KMS-11 (cell line): Measurements from ENCODE around the gene BTBD16.
A peak's percentile ranks its signal among the peaks of the same experiment; 100 is the strongest.

ENCODE experiments used
- H2AFZ ChIP-seq: fragments of 200-600 bp; sonication (generic); 2 replicates; pipeline ENCODE4 v1.6.1; 2016; ENCODE audit warnings: antibody characterized with exemption, mixed run types, low read depth
- H3K27ac ChIP-seq: fragments of 200-600 bp; sonication (generic); 2 replicates; pipeline ENCODE4 v1.6.1; 2016; ENCODE audit warnings: mild to moderate bottlenecking, mixed run types
- H3K27me3 ChIP-seq: fragments of 200-600 bp; sonication (generic); 2 replicates; pipeline ENCODE4 v1.6.1; 2017; ENCODE audit warnings: mild to moderate bottlenecking, low read depth, mixed run types, moderate library complexity; ENCODE audit not compliant: insufficient read depth
- H3K36me3 ChIP-seq: fragments of 200-600 bp; sonication (generic); 2 replicates; pipeline ENCODE4 v1.6.1; 2017; ENCODE audit warnings: mild to moderate bottlenecking, mixed run types; ENCODE audit not compliant: insufficient read depth
- H3K4me1 ChIP-seq: fragments of 200-600 bp; sonication (generic); 2 replicates; pipeline ENCODE4 v1.6.1; 2016; ENCODE audit warnings: mild to moderate bottlenecking, low read depth, mixed run types; ENCODE audit not compliant: poor library complexity, severe bottlenecking
- H3K4me2 ChIP-seq: fragments of 200-600 bp; sonication (generic); 2 replicates; pipeline ENCODE4 v1.7.0; 2016; ENCODE audit warnings: mild to moderate bottlenecking, mixed run types
- H3K4me3 ChIP-seq: fragments of 200-600 bp; sonication (generic); IDR thresholded peaks from 2 replicates; pipeline ENCODE4 v1.6.1; 2017; ENCODE audit warnings: low read depth, low read length, mixed read lengths; ENCODE audit not compliant: insufficient read depth
- H3K79me2 ChIP-seq: fragments of 200-600 bp; sonication (generic); 2 replicates; pipeline ENCODE4 v1.6.1; 2016; ENCODE audit warnings: low read depth, mixed run types; ENCODE audit not compliant: insufficient read depth
- H3K9ac ChIP-seq: fragments of 200-600 bp; sonication (generic); 2 replicates; pipeline ENCODE4 v1.6.1; 2016; ENCODE audit warnings: mild to moderate bottlenecking, mixed run types
- H4K20me1 ChIP-seq: fragments of 200-600 bp; sonication (generic); 2 replicates; pipeline ENCODE4 v1.6.1; 2016; ENCODE audit warnings: mild to moderate bottlenecking, mixed run types; ENCODE audit not compliant: insufficient read depth
- TF ChIP-seq, protein P1 (sequence below): fragments of 200-600 bp; sonication (generic); conservative IDR thresholded peaks from 2 replicates; pipeline ENCODE4 v1.6.1; 2017; ENCODE audit warnings: low read depth, mild to moderate bottlenecking, antibody characterized with exemption, low read length, moderate library complexity, mixed read lengths

Gene BTBD16

DNA sequence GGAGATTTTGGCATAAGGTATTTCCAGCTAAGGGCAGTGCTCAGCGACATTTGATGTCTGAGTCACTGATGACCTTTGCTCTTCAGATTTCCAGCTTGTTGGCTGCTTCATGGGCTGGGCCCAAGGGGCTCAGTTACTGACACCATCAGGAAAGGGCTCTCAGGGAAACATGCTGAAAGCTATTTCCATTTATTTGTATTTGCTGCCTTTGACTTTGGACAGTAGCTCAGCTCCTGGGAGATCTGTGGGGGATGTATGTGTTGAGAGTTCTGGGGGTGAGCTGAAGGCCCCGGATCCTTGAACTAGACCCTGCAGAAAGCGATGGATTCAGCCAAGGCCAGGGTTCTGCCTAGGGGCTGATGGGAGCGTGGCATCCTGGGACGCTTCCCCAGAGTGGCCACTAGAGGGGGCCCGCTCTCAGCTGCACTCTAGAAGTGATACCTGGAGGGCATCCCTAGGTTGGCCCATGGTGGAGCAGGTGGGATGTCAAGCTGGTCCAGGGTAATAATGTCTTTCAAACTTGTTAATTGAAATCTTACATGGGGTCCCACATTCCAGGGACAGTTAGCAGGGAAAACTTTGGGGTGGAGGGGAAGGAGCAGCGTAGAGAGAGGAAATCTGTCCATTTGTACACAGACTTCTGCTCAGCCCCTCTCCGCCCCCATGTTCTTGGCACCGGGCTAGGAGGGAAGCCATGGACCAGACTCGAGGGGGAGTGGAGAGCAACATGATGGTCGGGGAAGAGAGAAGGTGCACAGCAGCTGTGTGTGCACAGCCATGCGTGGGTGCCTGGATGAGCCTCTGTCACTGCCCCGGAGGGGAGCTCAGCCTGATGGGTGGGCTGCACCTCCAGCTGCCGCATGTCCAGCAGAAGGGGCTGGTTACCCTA is 3.0 kb upstream of the BTBD16 start:
- no peaks in the 10 kb centered on the region for H3K4me1 ChIP-seq
- no peaks in the 10 kb centered on the region for H3K36me3 ChIP-seq
- no peaks in the 10 kb centered on the region for H4K20me1 ChIP-seq
- no peak overlapping the region for H3K4me2 ChIP-seq
- H3K9ac ChIP-seq, result no peak overlapping the region
- no peak overlapping the region for H3K4me3 ChIP-seq
- no peak overlapping the region for H3K27ac ChIP-seq
- H3K79me2 ChIP-seq, result no peaks in the 10 kb centered on the region
- H2AFZ ChIP-seq, result no peak overlapping the region
- no peaks in the 10 kb centered on the region for H3K27me3 ChIP-seq
- TF ChIP-seq, protein P1, sequence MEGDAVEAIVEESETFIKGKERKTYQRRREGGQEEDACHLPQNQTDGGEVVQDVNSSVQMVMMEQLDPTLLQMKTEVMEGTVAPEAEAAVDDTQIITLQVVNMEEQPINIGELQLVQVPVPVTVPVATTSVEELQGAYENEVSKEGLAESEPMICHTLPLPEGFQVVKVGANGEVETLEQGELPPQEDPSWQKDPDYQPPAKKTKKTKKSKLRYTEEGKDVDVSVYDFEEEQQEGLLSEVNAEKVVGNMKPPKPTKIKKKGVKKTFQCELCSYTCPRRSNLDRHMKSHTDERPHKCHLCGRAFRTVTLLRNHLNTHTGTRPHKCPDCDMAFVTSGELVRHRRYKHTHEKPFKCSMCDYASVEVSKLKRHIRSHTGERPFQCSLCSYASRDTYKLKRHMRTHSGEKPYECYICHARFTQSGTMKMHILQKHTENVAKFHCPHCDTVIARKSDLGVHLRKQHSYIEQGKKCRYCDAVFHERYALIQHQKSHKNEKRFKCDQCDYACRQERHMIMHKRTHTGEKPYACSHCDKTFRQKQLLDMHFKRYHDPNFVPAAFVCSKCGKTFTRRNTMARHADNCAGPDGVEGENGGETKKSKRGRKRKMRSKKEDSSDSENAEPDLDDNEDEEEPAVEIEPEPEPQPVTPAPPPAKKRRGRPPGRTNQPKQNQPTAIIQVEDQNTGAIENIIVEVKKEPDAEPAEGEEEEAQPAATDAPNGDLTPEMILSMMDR, result peak; percentile 91

DNA sequence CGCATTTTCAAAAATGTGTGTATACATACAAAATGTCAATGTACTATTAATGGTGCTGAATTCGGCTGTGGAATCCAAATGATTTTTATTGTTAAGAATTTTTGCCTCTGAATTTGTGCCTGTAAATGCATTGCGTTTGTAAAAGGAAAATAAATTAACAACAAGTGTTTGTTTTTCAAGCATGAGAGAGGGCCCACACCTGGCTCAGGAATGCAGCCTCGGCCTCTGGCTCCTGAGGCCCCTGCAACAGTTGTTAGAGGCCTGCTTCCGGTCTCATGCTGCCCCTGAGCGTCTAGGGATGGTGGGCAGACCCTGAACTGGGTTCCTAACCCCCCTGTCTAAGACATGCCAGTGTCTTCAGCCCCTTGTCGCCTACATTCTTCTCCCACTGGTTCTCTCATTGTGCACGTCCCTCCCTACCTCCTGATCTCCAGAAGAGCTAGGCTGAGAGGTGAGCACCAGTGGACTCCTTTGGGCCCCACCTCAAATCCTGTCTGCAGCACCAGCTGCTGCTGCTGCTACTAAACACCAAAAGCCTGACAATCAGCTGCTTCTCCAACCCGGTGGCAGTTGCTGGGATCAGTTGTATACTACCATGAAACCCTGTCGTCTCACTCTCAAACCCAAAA is 1.9 kb upstream of the BTBD16 start:
- Histone ChIP-seq H3K4me1 (no peaks in the 10 kb centered on the region), H4K20me1 (no peaks in the 10 kb centered on the region), H3K27me3 (no peaks in the 10 kb centered on the region), H3K36me3 (no peaks in the 10 kb centered on the region), H2AFZ (no peak overlapping the region), H3K9ac (no peak overlapping the region), H3K79me2 (no peaks in the 10 kb centered on the region), H3K27ac (no peak overlapping the region), H3K4me2 (no peak overlapping the region), H3K4me3 (no peak overlapping the region)
- TF ChIP-seq, protein P1, result no peak

DNA sequence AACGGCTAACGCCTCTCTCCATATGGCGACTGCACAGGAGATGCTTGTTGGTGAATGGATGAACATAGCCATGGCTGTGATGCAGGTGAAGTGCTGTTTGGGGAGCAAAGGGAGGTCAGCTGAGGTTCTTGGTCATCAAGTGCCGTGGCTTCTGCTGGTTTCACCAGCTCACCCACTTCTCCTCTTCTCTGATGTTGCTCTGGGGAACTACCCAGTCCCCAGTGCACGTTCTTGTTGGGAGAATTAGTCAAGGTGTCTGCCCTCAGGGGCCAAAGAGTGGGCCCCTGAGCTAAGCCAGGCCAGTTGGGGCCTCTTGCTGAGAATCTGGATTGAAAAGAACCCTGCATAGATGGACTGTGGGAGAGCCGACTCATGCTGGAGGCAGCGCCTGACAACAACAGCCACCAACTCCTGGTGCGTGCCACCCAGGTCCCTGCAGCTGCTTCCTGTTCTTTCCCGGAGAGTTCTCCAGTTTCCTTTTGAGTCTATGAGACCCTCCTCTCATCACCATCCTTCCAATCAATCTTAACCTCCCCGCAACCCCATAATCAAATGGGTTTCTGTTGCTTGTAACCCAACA is 3.0 kb downstream of the BTBD16 start:
- Histone ChIP-seq H3K4me1 (no peaks in the 10 kb centered on the region), H2AFZ (no peak overlapping the region), H3K36me3 (no peaks in the 10 kb centered on the region), H3K27me3 (no peaks in the 10 kb centered on the region), H3K9ac (no peak overlapping the region), H3K27ac (no peak overlapping the region), H3K79me2 (no peaks in the 10 kb centered on the region), H3K4me2 (no peak overlapping the region), H3K4me3 (no peak overlapping the region), H4K20me1 (no peaks in the 10 kb centered on the region)
- TF ChIP-seq, protein P1, result no peak

DNA sequence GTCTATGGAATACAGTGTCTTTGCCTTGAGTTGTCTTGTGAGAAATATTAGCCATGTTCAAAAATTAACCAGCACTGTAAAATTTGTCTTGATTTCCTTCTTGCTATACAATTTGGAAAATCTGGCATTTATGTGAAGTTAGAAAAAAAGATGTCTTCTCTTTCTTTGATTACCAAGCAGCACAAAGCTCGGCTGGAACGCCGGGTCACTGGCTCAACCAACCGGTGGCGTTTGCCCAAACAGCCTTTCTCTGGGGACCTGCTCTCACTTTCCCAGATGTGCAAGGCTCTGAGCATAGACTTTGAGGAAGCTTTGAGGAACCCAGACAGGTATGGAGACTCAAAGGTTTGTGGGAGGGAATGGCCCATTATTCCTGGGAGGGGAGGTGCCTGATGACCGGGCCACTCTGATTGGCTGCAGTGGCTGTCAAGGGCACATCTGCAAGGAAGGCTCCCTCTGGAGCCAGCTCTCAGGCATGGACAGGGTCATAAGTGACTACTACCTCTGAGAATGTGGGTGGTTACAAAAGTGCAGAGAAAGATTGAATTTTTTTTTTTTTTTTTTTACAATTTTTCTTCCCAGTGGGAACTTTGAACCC is 5.6 kb downstream of the BTBD16 start:
- Histone ChIP-seq H4K20me1 (no peaks in the 10 kb centered on the region), H2AFZ (no peak overlapping the region), H3K27me3 (no peaks in the 10 kb centered on the region), H3K4me2 (no peak overlapping the region), H3K27ac (no peak overlapping the region), H3K9ac (no peak overlapping the region), H3K4me3 (no peak overlapping the region), H3K36me3 (no peaks in the 10 kb centered on the region), H3K4me1 (no peaks in the 10 kb centered on the region), H3K79me2 (no peaks in the 10 kb centered on the region)
- TF ChIP-seq, protein P1, result no peak
